Adipose tissue (tissue), 3 donors: Measurements from ENCODE around the gene RPS16. TPM values are rescaled to one million over a fixed set of nuclear protein-coding genes. Genes with fewer than 3 reads are reported as not detected.
"Not testable (repeated sequence)": the region's sequence is repeated elsewhere in the genome, so short reads cannot be mapped to it uniquely, and the experiment has no call there.

Source experiments
- H3K27ac ChIP-seq: one replicate; pipeline ENCODE4 v1.5.1; 2013; ENCODE audit warnings: low read depth, low read length
- WGBS, 3 donors: extraction: QIAGEN DNeasy Blood & Tissue Kit; methylation state at CpG; one replicate each; pipeline ENCODE4 v1.1.7; 2013; 5-methylcytosine and 5-hydroxymethylcytosine counted together
- polyA plus RNA-seq, 3 donors: library from polyadenylated mRNA; stranded (reverse); fragments of 200-250 nt; gene quantifications; one replicate each; pipeline ENCODE4 v1.2.3, GENCODE V29; 2013
- donor health status: healthy with polysubstance abuse.
- donor health status: Bipolar disorder and iron deficiency.
- donor health status: healthy.

Gene RPS16
- 1,000 to 10,000 TPM; 2,185 to 4,039 (median 3,887) TPM for polyA plus RNA-seq

DNA sequence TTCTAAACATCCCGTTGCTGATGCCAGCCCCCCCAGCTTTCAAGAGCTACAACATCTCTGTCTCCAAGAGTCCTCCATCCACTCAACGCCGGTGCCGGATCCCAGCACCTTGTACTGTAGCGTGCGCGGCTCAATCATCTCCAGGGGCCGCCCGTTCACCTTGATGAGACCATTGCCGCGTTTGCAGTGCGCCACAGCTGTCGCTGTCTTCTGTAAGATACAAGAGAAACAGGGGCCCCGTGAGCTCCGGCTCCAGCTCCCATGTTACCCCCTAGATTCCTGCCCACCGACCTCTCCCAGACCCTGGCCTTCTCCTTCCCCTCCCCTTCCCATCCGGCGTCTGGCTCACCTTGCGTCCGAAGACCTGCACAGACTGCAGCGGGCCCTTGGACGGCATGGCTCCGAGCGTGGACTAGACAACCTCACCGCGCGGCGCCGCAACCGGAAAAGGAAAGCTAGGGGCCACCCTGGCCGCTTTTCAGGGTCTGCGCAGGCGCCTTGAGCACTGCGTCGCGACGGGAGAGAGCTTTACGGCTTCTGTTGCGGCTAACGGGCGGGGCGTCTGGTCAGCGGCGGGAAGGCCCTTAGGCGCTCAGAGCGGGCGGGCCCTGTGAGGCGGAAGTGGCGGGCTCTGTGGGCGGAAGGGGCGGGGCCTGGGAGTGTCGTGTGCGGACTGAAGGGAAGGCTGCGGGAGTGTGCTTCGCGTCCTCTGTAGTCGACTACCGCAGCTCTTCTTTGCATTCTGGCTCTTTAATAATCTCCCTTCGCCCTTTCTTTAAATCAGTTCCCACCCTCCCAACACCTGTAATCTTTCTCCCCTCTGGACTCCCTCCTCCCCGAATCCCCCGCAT lies at the start of gene RPS16:
TSS of gene RPS16 (minus strand) at position 451 of the 851 bp plus-strand sequence. CDS start at position 397, 54 bp downstream.
- WGBS, 3 donors, result 0 to 1% (median 0%) methylated on average over 56 to 61 of the region's 61 CpGs
- peak within 1 kb of the TSS; percentile 69 for H3K27ac ChIP-seq

DNA sequence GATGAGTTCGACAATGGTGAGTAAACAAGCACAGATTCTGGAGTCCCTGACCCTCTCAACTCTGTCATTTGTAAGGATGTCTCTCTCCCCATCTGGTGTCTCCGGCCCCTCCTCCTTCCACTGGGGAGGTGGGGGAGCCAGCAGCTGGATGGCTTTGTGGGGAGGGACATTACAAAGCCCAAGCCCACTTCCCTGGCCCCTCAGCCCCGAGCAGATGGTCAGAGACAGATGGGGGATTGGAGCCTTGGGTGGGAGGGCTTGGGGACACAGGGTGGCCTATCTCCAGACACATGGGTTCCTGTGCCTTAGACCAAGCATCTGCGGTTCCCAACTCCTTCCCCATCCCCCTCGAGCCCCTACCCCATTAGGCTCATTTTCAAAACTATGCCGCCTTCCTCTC lies 47.4 kb upstream of the RPS16 start:
- no peak overlapping the region for H3K27ac ChIP-seq
- 65 to 79% (median 77%) methylated on average over 6 of the region's 6 CpGs for WGBS, 3 donors

DNA sequence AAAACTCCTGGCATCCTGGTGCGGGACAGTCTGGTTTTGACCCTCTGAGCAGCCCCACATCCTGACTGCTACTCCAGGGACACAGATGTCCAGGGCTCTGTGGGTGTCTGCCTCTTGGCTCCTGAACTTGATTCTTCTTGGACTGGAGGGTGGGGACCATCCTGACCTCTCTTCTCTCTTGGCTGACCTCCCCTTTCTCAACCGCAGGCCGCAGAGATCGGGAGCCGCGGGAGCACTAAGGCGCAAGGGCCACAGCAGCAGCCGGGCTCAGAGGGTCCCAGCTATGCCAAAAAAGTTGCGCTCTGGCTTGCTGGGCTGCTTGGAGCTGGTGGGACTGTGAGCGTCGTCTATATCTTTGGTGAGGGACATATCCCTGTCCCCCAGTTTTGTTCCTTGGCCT lies 45.9 kb upstream of the RPS16 start:
- 51 to 65% (median 63%) methylated on average over 11 of the region's 11 CpGs for WGBS, 3 donors

DNA sequence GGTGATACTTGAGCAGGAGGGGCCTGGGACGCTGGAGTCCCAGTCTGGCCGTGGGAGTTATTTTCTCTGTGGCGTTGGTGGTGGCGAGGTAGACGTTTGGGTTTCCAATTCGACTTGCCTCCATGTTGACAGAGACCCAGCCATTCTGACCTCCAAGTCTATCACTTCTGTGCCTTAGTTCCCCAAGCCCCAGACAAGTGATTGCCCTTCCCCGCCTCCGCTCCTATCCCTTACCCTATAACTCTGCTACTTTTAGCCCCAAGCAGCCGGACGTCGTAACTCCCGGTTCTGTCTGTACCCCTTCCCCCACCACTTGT lies 45.4 kb upstream of the RPS16 start:
- WGBS, 3 donors, result 1 to 2% (median 1%) methylated on average over 12 of the region's 12 CpGs
- H3K27ac ChIP-seq, result no peak overlapping the region

More for the DNA sequence above, 45.9 kb upstream of the RPS16 start:
- no peak overlapping the region for H3K27ac ChIP-seq

DNA sequence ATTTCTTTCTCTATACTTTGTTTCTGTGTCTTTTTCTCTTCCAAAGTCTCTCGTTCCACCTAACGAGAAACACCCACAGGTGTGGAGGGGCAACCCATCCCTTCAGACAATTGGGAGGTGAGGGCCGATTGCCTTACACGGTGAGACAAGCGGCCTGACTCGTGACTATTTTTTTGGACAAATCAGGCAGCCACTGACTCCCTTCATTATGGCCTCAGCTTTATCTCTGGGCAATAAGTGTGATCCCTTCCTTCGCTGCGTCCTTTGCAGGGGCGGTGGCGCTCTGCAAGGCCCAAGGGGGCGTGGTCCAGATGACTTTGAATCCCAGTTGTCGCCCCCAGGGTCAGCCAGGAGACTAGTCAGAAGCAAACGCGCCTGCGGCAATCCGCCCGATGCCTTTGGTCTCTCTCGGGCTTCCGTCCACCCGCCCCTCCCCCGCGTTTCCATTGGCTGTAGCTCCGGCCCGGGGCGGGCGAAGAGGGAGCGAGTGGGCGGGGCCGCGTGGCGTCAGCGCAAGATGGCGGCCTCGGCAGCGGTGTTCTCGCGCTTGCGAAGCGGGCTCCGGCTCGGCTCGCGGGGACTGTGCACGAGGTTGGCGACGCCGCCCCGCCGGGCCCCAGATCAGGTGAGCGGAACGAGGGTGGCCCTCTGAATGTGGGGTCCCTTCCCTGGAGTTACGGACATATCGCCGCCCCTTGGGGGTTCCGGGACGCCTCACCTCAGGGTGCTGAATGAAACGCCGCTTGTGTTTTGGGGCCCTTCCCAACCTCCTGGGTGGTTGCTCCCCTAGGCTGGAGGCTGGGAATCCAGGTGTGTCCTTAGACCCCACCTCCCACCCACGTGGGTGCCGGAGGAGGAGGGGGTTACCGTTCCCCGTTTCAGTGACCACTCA lies 44.8 kb upstream of the RPS16 start, which contains the start of gene TIMM50:
TSS of gene TIMM50 (plus strand) at position 502 of the 892 bp plus-strand sequence. CDS start at position 518, 16 bp downstream.
- WGBS, 3 donors, result 0 to 1% (median 0%) methylated on average over 62 of the region's 62 CpGs
- H3K27ac ChIP-seq, result no peak within 1 kb of the TSS

DNA sequence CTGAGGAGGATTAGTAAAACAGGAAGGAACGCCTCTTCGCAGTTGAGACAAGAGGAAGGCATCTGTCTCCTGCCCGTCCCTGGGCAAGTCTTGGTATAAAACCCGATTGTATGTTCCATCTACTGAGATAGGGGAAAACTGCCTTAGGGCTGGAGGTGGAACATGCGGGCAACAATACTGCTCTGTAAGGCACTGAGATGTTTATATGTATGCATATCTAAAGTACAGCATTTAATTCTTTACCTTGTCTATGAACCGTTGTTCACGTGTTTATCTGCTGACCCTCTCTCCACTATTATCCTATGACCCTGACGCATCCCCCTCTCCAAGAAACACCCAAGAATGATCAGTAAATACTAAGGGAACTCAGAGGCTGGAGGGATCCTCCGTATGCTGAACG lies 44.2 kb upstream of the RPS16 start:
- no peak overlapping the region for H3K27ac ChIP-seq
- WGBS, 3 donors, result 36 to 50% (median 41%) methylated on average over 10 of the region's 10 CpGs

DNA sequence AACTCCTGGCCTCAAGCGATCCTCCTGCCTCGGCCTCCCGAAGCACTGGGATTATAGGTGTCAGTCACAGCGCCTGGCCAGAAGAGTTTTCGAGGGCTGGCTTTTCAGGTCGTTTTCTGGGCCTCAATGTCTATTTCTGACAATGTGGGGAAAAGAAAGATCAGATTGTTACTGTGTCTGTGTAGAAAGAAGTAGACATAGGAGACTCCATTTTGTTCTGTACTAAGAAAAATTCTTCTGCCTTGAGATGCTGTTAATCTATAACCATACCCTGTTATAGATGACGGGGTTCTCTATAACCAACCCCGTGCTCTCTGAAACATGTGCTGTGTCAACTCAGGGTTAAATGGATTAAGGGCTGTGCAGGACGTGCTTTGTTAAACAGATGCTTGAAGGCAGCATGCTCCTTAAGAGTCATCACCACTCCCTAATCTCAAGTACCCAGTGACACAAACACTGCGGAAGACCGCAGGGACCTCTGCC lies 43.6 kb upstream of the RPS16 start:
- 73 to 85% (median 84%) methylated on average over 11 of the region's 11 CpGs for WGBS, 3 donors
- not testable (repeated sequence) for H3K27ac ChIP-seq

DNA sequence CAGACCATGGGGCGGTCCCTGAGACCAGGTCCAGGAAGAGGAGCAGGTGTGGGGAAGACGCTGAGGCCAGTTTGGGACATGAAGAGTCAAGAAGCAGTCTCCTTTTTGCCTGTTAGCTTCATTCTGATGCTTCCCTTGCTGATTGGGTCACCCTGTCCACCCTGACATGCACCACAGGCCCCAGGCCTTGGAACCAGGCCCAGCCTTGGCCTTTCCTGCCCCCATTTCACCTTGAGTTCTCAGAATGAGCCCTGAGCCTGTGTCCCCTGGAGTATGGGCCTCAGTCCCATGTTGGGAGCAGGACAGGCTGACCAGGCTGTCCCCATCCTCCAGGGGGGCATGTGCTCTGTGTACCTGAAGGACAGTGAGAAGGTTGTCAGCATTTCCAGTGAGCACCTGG lies 40.0 kb upstream of the RPS16 start:
- no peak overlapping the region for H3K27ac ChIP-seq
- 95 to 100% (median 98%) methylated on average over 2 of the region's 2 CpGs for WGBS, 3 donors

DNA sequence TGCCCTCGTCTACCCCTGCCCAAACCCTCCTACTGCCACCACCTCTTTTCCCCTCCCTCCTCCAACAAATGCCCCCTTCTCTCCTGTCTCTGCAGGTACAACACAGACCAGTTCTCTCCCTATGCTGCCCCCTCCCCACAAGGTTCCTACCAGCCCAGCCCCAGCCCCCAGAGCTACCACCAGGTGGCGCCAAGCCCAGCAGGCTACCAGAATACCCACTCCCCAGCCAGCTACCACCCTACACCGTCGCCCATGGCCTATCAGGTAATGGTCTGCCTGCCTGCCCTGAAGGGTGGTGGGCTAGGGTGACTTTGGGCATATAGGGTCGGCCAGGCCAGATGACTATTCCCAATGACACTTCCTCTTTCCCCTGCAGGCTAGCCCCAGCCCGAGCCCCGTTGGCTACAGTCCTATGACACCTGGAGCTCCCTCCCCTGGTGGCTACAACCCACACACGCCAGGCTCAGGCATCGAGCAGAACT lies 38.4 kb upstream of the RPS16 start:
- 49 to 57% (median 56%) methylated on average over 9 of the region's 9 CpGs for WGBS, 3 donors

DNA sequence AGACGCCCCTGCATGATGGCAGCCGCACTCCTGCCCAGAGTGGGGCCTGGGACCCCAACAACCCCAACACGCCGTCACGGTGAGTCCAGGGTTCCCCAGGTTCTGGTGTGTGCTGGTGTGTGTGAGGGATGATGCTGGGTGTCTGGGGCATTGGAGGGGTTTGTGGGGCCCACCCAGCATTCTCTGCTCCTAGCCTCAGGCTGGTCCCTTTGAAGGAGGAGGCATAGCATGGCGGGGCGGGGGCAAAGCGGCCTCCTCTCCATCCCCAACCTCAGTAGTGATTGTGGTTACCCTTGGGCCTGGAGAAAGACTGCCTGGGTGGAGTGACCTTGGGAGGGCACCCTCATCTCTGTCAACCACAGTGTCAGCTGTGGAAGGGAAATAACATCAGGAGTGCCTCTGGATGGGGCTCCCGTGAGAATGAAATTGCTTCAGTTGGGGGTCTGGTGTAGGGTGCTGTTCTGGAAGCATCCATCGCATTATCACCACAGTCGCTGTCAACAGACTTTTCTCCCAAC lies 37.8 kb upstream of the RPS16 start:
- 79 to 92% (median 89%) methylated on average over 11 of the region's 11 CpGs for WGBS, 3 donors
- H3K27ac ChIP-seq, result no peak overlapping the region

More for the DNA sequence above, 38.4 kb upstream of the RPS16 start:
- H3K27ac ChIP-seq, result no peak overlapping the region

DNA sequence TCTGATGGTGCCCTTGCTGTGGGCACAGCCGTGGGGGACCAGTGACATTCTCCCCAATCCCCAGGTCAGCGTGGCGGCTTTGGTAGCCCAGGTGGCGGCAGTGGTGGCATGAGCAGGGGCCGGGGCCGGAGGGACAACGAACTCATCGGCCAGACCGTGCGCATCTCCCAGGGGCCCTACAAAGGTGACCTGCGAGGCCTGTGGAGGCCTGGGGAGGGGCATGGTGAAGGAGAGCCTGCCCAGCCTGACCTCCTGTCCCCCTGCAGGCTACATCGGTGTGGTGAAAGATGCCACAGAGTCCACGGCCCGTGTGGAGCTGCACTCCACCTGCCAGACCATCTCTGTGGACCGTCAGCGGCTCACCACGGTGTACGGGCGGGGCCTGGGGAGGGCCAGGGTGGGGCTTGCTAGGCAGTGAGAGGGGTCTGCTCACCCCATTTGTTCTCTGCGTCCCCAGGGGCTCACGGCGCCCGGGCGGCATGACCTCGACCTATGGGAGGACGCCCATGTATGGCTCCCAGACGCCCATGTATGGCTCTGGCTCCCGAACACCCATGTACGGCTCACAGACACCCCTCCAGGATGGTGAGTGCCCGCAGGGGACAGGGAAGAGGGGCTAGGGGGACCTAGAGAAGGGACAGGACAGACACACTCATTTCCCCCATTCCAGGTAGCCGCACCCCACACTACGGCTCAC lies 37.1 kb upstream of the RPS16 start:
- 87 to 90% (median 89%) methylated on average over 22 to 32 of the region's 32 CpGs for WGBS, 3 donors
- H3K27ac ChIP-seq, result no peak overlapping the region

DNA sequence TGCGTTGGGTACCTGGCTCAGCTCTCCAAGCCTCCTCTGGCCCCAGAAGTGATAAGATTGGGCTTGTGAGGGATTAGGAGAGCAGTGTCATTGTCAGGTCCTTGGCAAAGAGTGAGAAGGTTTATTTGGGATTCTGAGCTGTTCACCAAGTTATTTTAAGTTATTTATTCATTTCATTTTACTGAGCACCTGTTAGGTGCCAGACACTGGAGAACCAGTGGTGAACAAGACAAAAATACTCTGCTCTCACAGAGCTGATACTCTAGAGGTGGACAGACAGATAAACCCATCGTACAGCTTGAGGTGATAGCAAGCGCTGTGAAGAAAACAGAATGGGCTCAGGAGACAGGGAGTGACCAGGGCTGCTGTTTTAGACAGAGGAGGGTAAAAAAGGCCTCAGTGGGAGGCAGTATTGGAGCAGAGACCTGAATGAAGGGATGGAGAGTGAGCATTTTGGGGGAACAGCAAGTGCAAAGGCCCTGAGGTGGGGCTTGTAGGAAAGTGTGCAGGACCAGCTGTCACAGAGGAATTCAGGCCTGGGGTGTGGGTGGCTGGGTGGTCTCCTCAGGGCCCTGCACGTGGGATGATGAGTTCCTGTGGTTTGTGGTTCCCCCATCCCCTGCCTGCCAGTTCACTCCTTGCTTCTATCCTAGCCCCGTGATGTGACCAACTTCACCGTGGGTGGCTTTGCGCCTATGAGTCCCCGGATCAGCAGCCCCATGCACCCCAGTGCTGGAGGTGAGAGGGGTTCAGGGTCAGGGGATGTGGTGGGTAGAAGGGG lies 36.2 kb upstream of the RPS16 start:
- WGBS, 3 donors, result 74 to 83% (median 78%) methylated on average over 8 of the region's 8 CpGs
- no peak overlapping the region for H3K27ac ChIP-seq

DNA sequence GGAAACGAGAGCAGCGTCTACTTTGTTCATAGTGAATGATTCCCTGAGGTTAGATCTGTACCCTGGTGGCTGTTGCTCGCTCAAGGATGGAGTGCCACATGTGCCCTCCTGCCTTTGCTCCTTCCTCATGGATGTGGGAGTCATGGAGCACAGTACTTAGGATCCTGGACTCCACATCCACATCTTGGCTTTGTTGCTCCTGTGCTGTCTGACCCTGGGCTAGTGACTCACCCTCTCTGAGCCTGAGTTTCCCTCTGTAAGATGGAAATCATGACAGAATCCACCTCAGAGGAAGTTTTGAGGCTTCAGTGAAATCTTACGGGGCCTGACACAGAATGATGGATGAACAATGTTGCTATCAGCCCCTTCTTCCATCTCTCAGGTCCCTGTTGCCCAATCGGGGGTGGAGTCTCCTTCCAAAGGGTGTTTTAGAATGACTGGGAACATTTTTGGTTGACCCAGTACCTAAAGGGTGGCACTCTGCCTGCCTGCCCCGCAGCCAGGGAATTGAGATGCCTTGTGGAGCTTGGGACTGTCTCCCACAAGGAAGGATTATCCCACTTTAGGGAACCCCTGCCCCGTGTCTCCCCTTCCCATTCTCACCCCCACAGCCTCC lies 35.1 kb upstream of the RPS16 start:
- WGBS, 3 donors, result 86 to 89% (median 86%) methylated on average over 7 of the region's 7 CpGs

DNA sequence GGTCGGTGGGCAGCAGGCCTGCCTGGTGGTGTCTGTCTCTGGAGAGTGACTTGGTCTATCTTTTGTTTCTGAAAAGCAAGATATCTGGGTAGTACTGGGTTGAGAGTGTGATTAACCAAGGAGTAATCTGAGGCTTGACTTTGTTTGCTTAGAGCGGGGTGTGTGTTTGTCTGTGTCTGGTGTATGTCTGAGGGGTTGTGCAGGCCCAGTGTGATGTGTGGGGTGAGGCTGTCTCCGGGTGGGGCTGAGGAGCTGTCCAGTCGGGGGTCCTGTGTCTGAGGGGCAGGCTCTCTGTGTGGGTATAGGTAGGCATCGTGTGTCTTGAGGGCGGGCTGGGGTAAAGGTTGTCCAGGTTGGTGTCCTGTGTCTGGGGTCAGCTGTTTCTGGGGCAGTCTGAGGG lies 33.8 kb upstream of the RPS16 start:
- WGBS, 3 donors, result 88 to 96% (median 91%) methylated on average over 6 of the region's 6 CpGs

More for the DNA sequence above, 35.1 kb upstream of the RPS16 start:
- no peak overlapping the region for H3K27ac ChIP-seq

DNA sequence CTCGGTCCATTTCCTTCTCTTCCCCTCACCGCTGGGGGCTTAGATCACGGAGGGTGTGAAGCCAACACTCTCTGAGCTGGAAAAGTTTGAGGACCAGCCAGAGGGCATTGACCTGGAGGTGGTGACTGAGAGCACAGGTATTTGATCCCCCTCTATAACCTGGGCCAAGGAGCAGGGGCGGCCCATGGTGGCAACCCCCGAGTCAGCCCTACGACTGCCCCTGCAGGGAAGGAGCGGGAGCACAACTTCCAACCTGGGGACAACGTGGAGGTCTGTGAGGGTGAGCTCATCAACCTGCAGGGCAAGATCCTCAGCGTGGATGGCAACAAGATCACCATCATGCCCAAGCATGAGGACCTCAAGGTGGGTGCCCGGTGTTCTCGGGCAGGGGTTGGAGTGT lies 33.3 kb upstream of the RPS16 start:
- H3K27ac ChIP-seq, result no peak overlapping the region
- 91 to 93% (median 92%) methylated on average over 11 of the region's 11 CpGs for WGBS, 3 donors

More for the DNA sequence above, 33.8 kb upstream of the RPS16 start:
- no peak overlapping the region for H3K27ac ChIP-seq

DNA sequence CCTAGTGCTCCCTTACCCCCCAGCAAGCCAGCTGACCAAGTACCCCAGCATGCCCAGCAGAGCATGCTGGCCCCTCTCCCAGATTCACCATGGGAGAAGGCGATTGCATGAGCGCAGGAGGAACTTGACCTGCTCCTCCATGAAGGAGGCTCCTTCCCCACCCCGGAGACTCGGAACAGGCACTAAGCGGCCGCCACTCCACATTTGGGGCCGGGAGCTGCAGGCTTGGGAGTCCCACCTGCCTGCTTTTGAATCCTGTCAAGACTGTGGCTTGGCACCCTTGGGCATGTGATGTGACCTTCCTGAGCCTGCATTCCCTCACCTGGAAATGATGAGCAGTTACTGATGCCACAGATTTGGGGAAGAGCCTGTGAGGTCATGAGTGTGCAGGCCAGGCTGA lies 32.2 kb upstream of the RPS16 start:
- no peak overlapping the region for H3K27ac ChIP-seq
- 94 to 95% (median 95%) methylated on average over 7 of the region's 7 CpGs for WGBS, 3 donors
